DOHH2 (cell line): Measurements from ENCODE around the gene BANP.

Source experiments
- H3F3A ChIP-seq: fragments of 200-600 bp; sonication (generic), shearing (Covaris generic); 2 replicates; pipeline ENCODE4 v1.6.0; 2016; ENCODE audit warnings: antibody characterized with exemption, mild to moderate bottlenecking; ENCODE audit not compliant: control insufficient read depth, insufficient read depth
- H3K27ac ChIP-seq: fragments of 200-600 bp; sonication (generic); 2 replicates; pipeline ENCODE4 v1.5.1; 2014; ENCODE audit warnings: low read depth, mild to moderate bottlenecking, low read length, moderate library complexity
- H3K27me3 ChIP-seq: fragments of 200-600 bp; sonication (generic); 2 replicates; pipeline ENCODE4 v1.6.1; 2014; ENCODE audit warnings: mild to moderate bottlenecking, low read length, mixed read lengths; ENCODE audit not compliant: control insufficient read depth
- H3K36me3 ChIP-seq: fragments of 200-600 bp; sonication (generic); 2 replicates; pipeline ENCODE4 v1.6.1; 2014; ENCODE audit warnings: mild to moderate bottlenecking, low read length, moderate library complexity, mixed read lengths; ENCODE audit not compliant: control insufficient read depth
- H3K4me1 ChIP-seq: fragments of 200-600 bp; sonication (generic); 2 replicates; pipeline ENCODE4 v1.6.1; 2014; ENCODE audit warnings: mild to moderate bottlenecking, low read length, mixed read lengths; ENCODE audit not compliant: control insufficient read depth
- H3K4me2 ChIP-seq: fragments of 200-600 bp; sonication (generic); 2 replicates; pipeline ENCODE4 v1.6.0; 2014; ENCODE audit warnings: mild to moderate bottlenecking, low read length, moderate library complexity
- H3K4me3 ChIP-seq: fragments of 200-600 bp; sonication (generic); 2 replicates; pipeline ENCODE4 v1.5.1; 2014; ENCODE audit warnings: mild to moderate bottlenecking, low read length, mixed read lengths
- H3K79me2 ChIP-seq: fragments of 200-600 bp; sonication (generic); 2 replicates; pipeline ENCODE4 v1.6.1; 2014; ENCODE audit warnings: mild to moderate bottlenecking, low read length, mixed read lengths; ENCODE audit not compliant: control insufficient read depth
- H3K9me2 ChIP-seq: fragments of 200-600 bp; sonication (generic); replicated peaks from 2 replicates; pipeline ENCODE4 v1.6.1; 2014; ENCODE audit warnings: mild to moderate bottlenecking, low read length, mixed read lengths; ENCODE audit not compliant: control insufficient read depth
- H3K9me3 ChIP-seq: fragments of 200-600 bp; sonication (generic); 2 replicates; pipeline ENCODE4 v1.6.1; 2014; ENCODE audit warnings: antibody characterized with exemption, low read length, mixed read lengths; ENCODE audit not compliant: control insufficient read depth, insufficient read depth
- H4K20me1 ChIP-seq: fragments of 200-600 bp; sonication (generic); 2 replicates; pipeline ENCODE4 v1.6.0; 2014; ENCODE audit warnings: low read depth, mild to moderate bottlenecking, antibody characterized with exemption, low read length, moderate library complexity; ENCODE audit not compliant: control insufficient read depth, insufficient read depth
- CTCF ChIP-seq: fragments of 200-600 bp; sonication (generic); IDR thresholded peaks from one replicate; pipeline ENCODE4 v1.5.1; 2014; ENCODE audit warnings: antibody characterized with exemption, mild to moderate bottlenecking, low read depth, low read length; ENCODE audit not compliant: poor library complexity, severe bottlenecking
- EZH2phosphoT487 ChIP-seq: fragments of 200-600 bp; sonication (generic); IDR thresholded peaks from 2 replicates; pipeline ENCODE4 v1.6.1; 2017; ENCODE audit warnings: borderline replicate concordance, mild to moderate bottlenecking, antibody characterized with exemption, low read length, moderate library complexity, mixed read lengths

Gene BANP

DNA sequence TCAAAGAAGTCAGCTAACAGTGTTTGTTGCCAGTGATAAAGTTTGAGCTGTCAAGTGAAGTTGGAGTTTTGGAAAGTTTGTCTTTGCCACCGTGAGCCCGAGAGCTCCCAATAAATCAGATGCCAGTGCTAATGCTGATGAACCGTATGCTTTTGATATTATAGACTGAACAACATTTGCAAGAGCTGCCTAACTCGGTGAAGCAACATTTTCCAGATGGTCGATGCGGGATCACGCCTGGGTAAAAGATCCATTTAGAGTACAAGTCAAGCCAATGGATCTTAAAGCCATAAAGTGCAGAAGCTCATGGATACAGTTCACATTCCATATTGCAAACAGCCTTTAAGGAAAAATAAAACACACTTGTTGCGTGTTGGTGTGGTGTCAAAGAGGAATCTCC is 9.6 kb downstream of the BANP start:
- no peak overlapping the region for H3K4me2 ChIP-seq
- no peak overlapping the region for H3K4me3 ChIP-seq
- peaks cover 19% of the 10 kb centered on the region for H3K4me1 ChIP-seq
- no peak for TF ChIP-seq CTCF
- no peak for TF ChIP-seq EZH2phosphoT487
- no peaks in the 10 kb centered on the region for H3K9me3 ChIP-seq
- peaks cover 12% of the 10 kb centered on the region for H3F3A ChIP-seq
- peaks cover 40% of the 10 kb centered on the region for H3K36me3 ChIP-seq
- no peaks in the 10 kb centered on the region for H3K27me3 ChIP-seq
- H3K27ac ChIP-seq: no peak overlapping the region
- H4K20me1 ChIP-seq: peaks cover 10% of the 10 kb centered on the region; the same call in 1 of the 2 replicates
- peaks cover 100% of the 10 kb centered on the region for H3K79me2 ChIP-seq
- no peaks in the 10 kb centered on the region for H3K9me2 ChIP-seq

DNA sequence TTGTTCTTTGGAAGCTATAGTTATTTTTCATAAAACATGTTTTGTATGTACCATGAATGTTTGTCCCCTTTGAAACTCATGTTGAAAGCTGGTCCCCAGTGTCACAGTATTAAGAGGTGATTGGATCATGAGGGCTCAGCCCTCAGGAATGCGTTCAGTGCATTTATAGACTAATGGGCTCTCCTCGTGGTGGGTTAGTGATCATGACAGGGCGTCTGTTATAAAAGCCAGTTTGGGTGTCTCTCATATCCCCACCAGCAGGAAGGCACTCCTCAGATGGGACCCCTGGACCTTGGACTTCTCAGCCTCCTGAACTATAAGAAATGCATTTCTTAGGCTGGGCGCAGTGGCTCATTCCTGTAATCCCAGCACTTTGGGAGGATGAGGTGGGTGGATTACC is 10.4 kb downstream of the BANP start:
- Histone ChIP-seq H3K79me2 (peaks cover 100% of the 10 kb centered on the region), H3F3A (peaks cover 5% of the 10 kb centered on the region)

GRCh38 chr16:87963400-87963799 is 12.2 kb downstream of the BANP start:
- H3K4me1 ChIP-seq: 0 out of 2 replicates have a peak, but pooled peaks cover 5% of the 10 kb centered on the region
- peaks cover 6% of the 10 kb centered on the region; the same call in 1 of the 2 replicates for H4K20me1 ChIP-seq
- no peaks in the 10 kb centered on the region for H3K9me3 ChIP-seq
- H3K27me3 ChIP-seq: no peaks in the 10 kb centered on the region
- TF ChIP-seq EZH2phosphoT487 (no peak), CTCF (no peak)
- H3K4me3 ChIP-seq: no peak overlapping the region
- peaks cover 17% of the 10 kb centered on the region for H3K36me3 ChIP-seq
- H3F3A ChIP-seq: 0 out of 2 replicates have a peak, but pooled peaks cover 3% of the 10 kb centered on the region
- H3K27ac ChIP-seq: no peak overlapping the region
- no peak overlapping the region for H3K4me2 ChIP-seq
- H3K9me2 ChIP-seq: no peaks in the 10 kb centered on the region
- peaks cover 99% of the 10 kb centered on the region for H3K79me2 ChIP-seq

More for the DNA sequence above, 10.4 kb downstream of the BANP start:
- Histone ChIP-seq H4K20me1 (peaks cover 9% of the 10 kb centered on the region; the same call in 1 of the 2 replicates), H3K9me3 (no peaks in the 10 kb centered on the region), H3K27ac (no peak overlapping the region), H3K4me2 (no peak overlapping the region), H3K4me3 (no peak overlapping the region), H3K36me3 (peaks cover 34% of the 10 kb centered on the region), H3K27me3 (no peaks in the 10 kb centered on the region), H3K9me2 (no peaks in the 10 kb centered on the region), H3K4me1 (peaks cover 11% of the 10 kb centered on the region)
- TF ChIP-seq CTCF (no peak), EZH2phosphoT487 (no peak)
